ENCODE results near the gene KRAS.

DNA sequence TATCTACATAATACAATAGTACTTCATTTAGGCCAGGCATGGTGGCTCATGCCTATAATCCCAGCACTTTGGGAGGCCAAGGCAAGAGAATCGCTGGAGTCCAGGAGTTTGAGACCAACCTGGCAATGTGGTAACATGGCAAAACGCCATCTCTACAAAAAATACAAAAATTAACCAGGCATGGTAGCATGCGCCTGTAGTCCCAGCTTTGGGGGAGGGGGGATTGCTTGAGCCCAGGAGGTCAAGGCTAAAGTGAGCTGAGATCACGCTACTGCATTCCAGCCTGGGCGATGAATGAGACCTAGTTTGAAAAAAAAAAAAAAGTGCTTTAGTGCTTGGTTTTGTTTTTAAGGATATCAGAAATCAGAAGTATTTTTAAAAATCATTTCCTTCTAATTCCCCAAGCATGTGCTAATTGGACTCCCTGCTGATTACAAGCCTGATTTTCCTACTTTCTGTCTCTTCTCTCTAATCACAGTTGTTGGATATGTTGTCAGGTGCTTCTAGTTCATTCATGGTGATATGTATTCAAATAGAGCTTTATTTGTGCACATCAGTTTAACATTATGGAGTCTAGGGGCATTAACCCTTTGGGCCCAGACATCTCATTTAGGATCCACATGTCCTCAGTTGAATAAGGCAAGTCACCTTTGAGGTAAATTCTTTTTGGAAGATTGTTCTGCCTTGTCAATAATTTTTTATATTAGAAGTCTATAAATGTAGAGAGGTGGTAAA, 7.0 kb upstream of the KRAS start:
- no peak for TF ChIP-seq CTCF (IDR thresholded peaks at IDR 0.05)
- no peak for TF ChIP-seq POLR2A (IDR thresholded peaks at IDR 0.05)
